AG04450 (cell line): ENCODE measurements around the gene PLXND1. TPM values are rescaled to one million over a fixed set of nuclear protein-coding genes. Genes with fewer than 3 reads are reported as not detected.

Experiments used
- CTCF ChIA-PET: fragments of 300-600, 350-600 bp; formaldehyde crosslinking; extraction: SDS; loops from one replicate; lab custom pipeline; 2022; ENCODE audit warnings: antibody characterized with exemption, inconsistent platforms; lab: Charles Lee
- POLR2A ChIA-PET: fragments of 350-600 bp; formaldehyde crosslinking; extraction: SDS; loops from one replicate; lab custom pipeline; 2021; ENCODE audit warnings: antibody characterized with exemption, inconsistent platforms; lab: Yijun Ruan, JAX
- DNase-seq: peaks from one replicate; pipeline ENCODE4 v3.0.0-alpha.2; 2011; ENCODE audit warnings: low read depth, low spot score
- H3K27ac ChIP-seq: one replicate; pipeline ENCODE4 v1.5.1; 2012; ENCODE audit warnings: low read depth, low read length, control low read depth
- H3K27me3 ChIP-seq: one replicate; pipeline ENCODE4 v1.6.0; 2012; ENCODE audit warnings: low read length; ENCODE audit not compliant: control insufficient read depth, insufficient read depth
- H3K4me3 ChIP-seq: 2 replicates; pipeline ENCODE4 v1.5.1; 2011; ENCODE audit warnings: mild to moderate bottlenecking, low read depth, low read length, control low read depth
- H3K9me3 ChIP-seq: 2 replicates; pipeline ENCODE4 v1.5.1; 2012; ENCODE audit warnings: low read length; ENCODE audit not compliant: control insufficient read depth, insufficient read depth
- polyA plus RNA-seq: library from polyadenylated mRNA; depleted of rRNA; stranded (reverse); fragments of >200 nt; gene quantifications from 2 replicates; pipeline ENCODE4 v1.2.3, GENCODE V29; 2011
- TF ChIP-seq, protein P1 (sequence below): IDR thresholded peaks from 2 replicates; pipeline ENCODE4 v1.5.1; 2011; ENCODE audit warnings: low read depth, low read length, control low read depth, inconsistent platforms

The PLXND1 gene
- polyA plus RNA-seq, 1 experiment = 37.1 TPM

DNA sequence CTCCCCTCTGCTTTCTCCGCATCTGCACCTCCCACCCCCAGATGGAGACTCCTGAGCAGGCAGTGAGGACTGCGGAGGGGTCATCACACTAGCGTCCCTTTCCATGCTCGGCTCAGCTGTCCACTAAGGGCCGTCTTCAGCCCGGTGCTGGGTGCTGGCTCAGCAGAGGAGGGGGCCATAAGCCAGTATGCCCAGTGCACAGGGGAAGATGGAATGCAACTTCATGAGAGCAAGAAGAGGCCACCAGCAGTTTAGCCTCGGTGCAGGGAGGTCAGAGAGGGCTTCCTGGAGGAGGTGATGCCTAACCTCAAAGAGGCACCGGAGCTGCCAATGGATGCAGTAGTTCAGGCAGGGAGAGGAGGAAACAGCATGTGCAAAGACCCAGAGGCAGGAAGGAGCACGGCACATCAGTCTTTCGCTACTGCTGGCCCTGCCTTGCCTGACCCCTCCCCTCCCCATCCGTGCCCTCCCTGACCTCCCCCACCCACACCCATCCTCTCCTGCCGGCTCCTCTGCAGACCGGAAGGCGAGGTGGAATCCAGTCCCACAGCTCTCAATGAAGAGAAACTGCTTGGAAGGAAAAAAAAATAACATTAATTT, 15.2 kb upstream of the PLXND1 start:
- Histone ChIP-seq H3K27ac (no peak overlapping the region), H3K4me3 (no peak overlapping the region), H3K27me3 (no peaks in the 10 kb centered on the region), H3K9me3 (no peaks in the 10 kb centered on the region; the same call in 1 of the 2 replicates)
- DNase-seq = no peak
- ChIA-PET POLR2A (no interaction called here), CTCF (no interaction called here)
- TF ChIP-seq, protein P1, sequence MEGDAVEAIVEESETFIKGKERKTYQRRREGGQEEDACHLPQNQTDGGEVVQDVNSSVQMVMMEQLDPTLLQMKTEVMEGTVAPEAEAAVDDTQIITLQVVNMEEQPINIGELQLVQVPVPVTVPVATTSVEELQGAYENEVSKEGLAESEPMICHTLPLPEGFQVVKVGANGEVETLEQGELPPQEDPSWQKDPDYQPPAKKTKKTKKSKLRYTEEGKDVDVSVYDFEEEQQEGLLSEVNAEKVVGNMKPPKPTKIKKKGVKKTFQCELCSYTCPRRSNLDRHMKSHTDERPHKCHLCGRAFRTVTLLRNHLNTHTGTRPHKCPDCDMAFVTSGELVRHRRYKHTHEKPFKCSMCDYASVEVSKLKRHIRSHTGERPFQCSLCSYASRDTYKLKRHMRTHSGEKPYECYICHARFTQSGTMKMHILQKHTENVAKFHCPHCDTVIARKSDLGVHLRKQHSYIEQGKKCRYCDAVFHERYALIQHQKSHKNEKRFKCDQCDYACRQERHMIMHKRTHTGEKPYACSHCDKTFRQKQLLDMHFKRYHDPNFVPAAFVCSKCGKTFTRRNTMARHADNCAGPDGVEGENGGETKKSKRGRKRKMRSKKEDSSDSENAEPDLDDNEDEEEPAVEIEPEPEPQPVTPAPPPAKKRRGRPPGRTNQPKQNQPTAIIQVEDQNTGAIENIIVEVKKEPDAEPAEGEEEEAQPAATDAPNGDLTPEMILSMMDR = no peak

DNA sequence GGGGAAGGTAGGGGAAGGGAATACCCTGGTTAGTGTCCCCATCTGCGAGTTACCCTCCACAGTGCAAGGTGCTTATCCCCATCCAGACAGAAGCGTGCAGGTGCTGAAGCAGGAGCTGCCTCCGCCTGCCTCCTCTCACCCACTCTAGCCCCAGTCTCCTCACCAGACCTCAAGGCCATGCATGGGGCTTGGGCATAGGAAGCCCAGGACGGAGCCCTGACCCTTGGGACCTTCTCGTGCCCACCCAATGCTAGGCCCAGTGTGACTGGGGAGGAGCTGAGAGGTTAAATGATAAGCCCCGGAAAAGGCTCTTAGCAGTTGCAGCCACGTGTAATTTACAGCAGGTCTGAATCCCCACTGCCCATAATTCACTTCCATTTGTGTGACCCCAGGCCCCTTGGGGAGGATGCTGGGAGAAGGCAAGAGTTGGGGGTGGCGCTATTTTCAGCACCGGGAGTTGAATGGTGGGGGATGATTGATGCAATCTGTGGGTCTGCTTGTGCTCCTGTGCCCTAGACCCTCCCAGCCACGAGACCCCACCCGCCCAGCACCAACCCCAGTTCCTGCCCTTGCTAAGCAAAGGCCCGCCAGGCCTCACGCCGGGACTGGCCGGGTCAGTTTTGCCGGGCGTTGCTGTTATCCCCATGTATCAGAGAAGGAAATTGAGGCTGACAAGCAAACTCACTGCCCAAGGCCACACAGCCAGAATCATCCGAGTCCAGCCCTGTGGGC, 14.5 kb upstream of the PLXND1 start:
- ChIA-PET POLR2A (no interaction called here), CTCF (no interaction called here)
- H3K27ac ChIP-seq = no peak overlapping the region
- DNase-seq = no peak
- H3K9me3 ChIP-seq = no peaks in the 10 kb centered on the region; the same call in 1 of the 2 replicates
- TF ChIP-seq, protein P1 = no peak
- no peak overlapping the region for H3K4me3 ChIP-seq
- H3K27me3 ChIP-seq = no peaks in the 10 kb centered on the region

DNA sequence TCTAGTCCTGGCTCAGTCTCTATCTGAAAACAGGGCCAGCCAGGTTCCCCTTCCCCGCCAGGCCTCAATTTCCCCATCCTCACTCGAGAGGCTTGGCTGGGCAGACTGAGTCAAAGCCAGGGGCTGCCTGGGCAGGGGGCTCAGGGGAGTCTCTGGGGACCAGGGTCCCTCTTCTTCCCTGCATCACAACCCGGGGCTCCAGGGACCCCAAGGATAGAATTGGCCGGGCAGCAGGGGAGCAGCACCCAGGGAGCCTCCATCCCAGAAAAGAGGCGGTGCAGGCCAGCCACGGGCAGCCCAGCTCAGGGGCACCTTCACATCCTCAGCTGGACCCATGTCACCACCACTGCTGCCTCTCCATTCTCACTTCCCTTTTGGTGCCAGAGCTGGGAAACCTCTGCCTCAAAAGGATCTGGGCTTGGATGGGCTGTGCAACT, 13.3 kb upstream of the PLXND1 start:
- Histone ChIP-seq H3K27me3 (no peaks in the 10 kb centered on the region), H3K27ac (no peak overlapping the region), H3K9me3 (no peaks in the 10 kb centered on the region), H3K4me3 (no peak overlapping the region)
- TF ChIP-seq, protein P1 = no peak
- CTCF ChIA-PET = no interaction called here
- no peak for DNase-seq
- POLR2A ChIA-PET = no interaction called here

DNA sequence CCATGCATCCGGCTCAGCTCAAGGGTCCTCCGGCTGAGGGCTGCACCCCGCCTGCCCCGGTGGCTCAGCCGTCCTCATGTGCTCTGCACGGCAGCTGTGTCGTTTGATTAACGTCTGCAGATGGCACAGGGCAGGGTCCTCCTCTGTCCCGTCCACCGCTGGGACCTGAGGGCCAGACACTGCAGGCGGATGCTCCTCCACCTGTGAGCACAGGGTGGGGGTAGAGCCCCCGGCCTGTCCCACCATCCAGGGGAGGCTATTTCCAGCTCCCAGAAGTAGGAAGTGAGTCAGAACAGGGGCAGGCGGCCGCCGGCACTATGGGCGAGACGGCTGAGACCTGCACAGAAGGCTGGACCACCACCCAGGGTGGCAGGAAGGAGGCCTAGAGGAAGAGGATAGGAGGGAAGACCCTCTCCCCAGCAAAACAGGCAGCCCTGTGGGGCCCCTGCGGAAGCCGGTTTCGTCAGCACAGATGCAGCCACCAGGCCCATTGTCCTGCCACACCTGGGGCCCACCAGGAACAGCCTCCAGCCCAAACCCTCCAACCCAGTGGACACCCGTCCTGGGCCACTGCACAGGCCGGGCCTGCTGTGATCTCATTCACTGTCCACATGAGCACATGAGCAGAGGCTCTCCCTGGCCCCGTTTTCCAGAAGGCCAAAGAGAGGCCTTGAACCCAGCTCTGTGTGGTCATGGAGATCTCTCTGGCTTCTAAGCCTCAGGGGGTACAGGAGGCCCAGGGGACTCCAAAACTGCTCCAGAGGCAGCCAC, 12.6 kb upstream of the PLXND1 start:
- Histone ChIP-seq H3K27ac (no peak overlapping the region), H3K9me3 (no peaks in the 10 kb centered on the region), H3K27me3 (no peaks in the 10 kb centered on the region), H3K4me3 (no peak overlapping the region)
- POLR2A ChIA-PET = no interaction called here
- TF ChIP-seq, protein P1 = no peak
- DNase-seq = no peak
- CTCF ChIA-PET = no interaction called here
